Activated B cell treated with CpG ODN at 0.5 μM for 24 hours (primary cell): Measurements from ENCODE around the gene RCOR1. TPM values are rescaled to one million over a fixed set of nuclear protein-coding genes. Genes with fewer than 3 reads are reported as not detected.

Source experiments
- ATAC-seq: fragments of 200-7000 bp; cut with Tn5 transposase; one replicate; pipeline ENCODE4 v1.10.0; 2021; ENCODE audit warnings: low read depth, mild to moderate bottlenecking, moderate library complexity
- CTCF ChIA-PET: fragments of 350-600 bp; sonication (Branson Sonifier 250); formaldehyde crosslinking; loops from one replicate; lab custom pipeline; 2021; ENCODE audit warnings: antibody characterized with exemption; lab: Charles Lee
- POLR2A ChIA-PET: fragments of 350-600 bp; sonication (Branson Sonifier 250); formaldehyde crosslinking; loops from one replicate; lab custom pipeline; 2021; ENCODE audit warnings: antibody characterized with exemption; lab: Charles Lee
- DNase-seq: peaks from one replicate; pipeline ENCODE4 v3.0.0; 2022
- H3K27ac Mint-ChIP-seq: one replicate; pipeline ENCODE4 v1.8.0; 2020; ENCODE audit warnings: mixed read lengths
- H3K27me3 Mint-ChIP-seq: one replicate; pipeline ENCODE4 v1.8.0; 2021; ENCODE audit warnings: mixed read lengths
- H3K36me3 Mint-ChIP-seq: one replicate; pipeline ENCODE4 v1.8.0; 2021; ENCODE audit warnings: low read depth, mixed read lengths
- H3K4me1 Mint-ChIP-seq: one replicate; pipeline ENCODE4 v1.8.0; 2021; ENCODE audit warnings: mixed read lengths
- H3K4me3 Mint-ChIP-seq: one replicate; pipeline ENCODE4 v1.8.0; 2020; ENCODE audit warnings: mild to moderate bottlenecking, mixed read lengths
- H3K9me3 Mint-ChIP-seq: one replicate; pipeline ENCODE4 v1.8.0; 2020; ENCODE audit warnings: mixed read lengths
- CTCF ChIP-seq: fragments of 200-600 bp; IDR thresholded peaks from one replicate; pipeline ENCODE4 v1.8.0; 2022; ENCODE audit warnings: antibody characterized with exemption, mild to moderate bottlenecking
- intact Hi-C: fragments of 100-400 bp; cut with micrococcal nuclease; formaldehyde crosslinking; loops from one replicate; pipeline ENCODE4 v1.15.1; 2024
- total RNA-seq: library from RNA; stranded (reverse); gene quantifications from 2 replicates; pipeline ENCODE4 v1.2.3, GENCODE V29; 2022

Gene RCOR1
- total RNA-seq, 1 donor from 2014 or later: 23.0 TPM

- POLR2A ChIA-PET: no interaction called here
- no peak for ATAC-seq
- peak overlapping the region; percentile 36 for H3K27ac Mint-ChIP-seq
Measured at GRCh38 chr14:102603293-102603907, 11.0 kb downstream of the RCOR1 start.

GRCh38 chr14:102604183-102604582 is 11.7 kb downstream of the RCOR1 start:
- Mint-ChIP-seq H3K4me1 (peaks cover 71% of the 10 kb centered on the region), H3K27me3 (no peaks in the 10 kb centered on the region), H3K4me3 (no peak overlapping the region), H3K9me3 (no peaks in the 10 kb centered on the region), H3K36me3 (peaks cover 4% of the 10 kb centered on the region), H3K27ac (no peak overlapping the region)
- POLR2A ChIA-PET: interaction anchor here (0.7 kb wide), 1 partner anchor 10 kb away, joined by 4 read pairs; no protein-coding TSS in a partner anchor
- CTCF ChIA-PET: interaction anchor here (1.3 kb wide), 1 partner anchor 9 kb away, joined by 4 read pairs; no protein-coding TSS in a partner anchor
- intact Hi-C loops: no loop called here
- no peak for TF ChIP-seq CTCF
- no peak for DNase-seq
- ATAC-seq: no peak

More at GRCh38 chr14:102603293-102603907, 11.0 kb downstream of the RCOR1 start:
- Mint-ChIP-seq H3K27me3 (no peaks in the 10 kb centered on the region), H3K36me3 (peaks cover 7% of the 10 kb centered on the region), H3K9me3 (no peaks in the 10 kb centered on the region), H3K4me1 (peaks cover 70% of the 10 kb centered on the region), H3K4me3 (no peak overlapping the region)
- DNase-seq: no peak
- intact Hi-C loops: no loop called here
- CTCF ChIA-PET: interaction anchor here (1.3 kb wide), 1 partner anchor 8 kb away, joined by 4 read pairs; no protein-coding TSS in a partner anchor
- TF ChIP-seq CTCF: no peak

- no peak for ATAC-seq
- CTCF ChIA-PET: no interaction called here
- peaks cover 4% of the 10 kb centered on the region for H3K36me3 Mint-ChIP-seq
Measured at GRCh38 chr14:102605029-102605428, 12.6 kb downstream of the RCOR1 start.

GRCh38 chr14:102606296-102606695 is 13.8 kb downstream of the RCOR1 start:
- Mint-ChIP-seq H3K4me3 (no peak overlapping the region), H3K4me1 (peaks cover 75% of the 10 kb centered on the region), H3K27ac (peak overlapping the region; percentile 41), H3K9me3 (no peaks in the 10 kb centered on the region), H3K36me3 (peaks cover 3% of the 10 kb centered on the region), H3K27me3 (no peaks in the 10 kb centered on the region)
- ATAC-seq (peak; percentile 71), DNase-seq (no peak)
- ChIA-PET CTCF (interaction anchor here (1.1 kb wide), 1 partner anchor 11 kb away, joined by 4 read pairs; no protein-coding TSS in a partner anchor), POLR2A (interaction anchor here (0.6 to 2.2 kb wide), 6 partner anchors 10 to 153 kb away, joined by 3 to 8 read pairs (median 3); no protein-coding TSS in a partner anchor)
- no peak for TF ChIP-seq CTCF
- intact Hi-C loops: loop anchor here (5.0 kb wide), 1 partner anchor 36 kb away; no protein-coding TSS in a partner anchor

More at GRCh38 chr14:102605029-102605428, 12.6 kb downstream of the RCOR1 start:
- intact Hi-C loops: loop anchor here (1.0 to 5.0 kb wide), 2 partner anchors 11 to 37 kb away; no protein-coding TSS in a partner anchor
- no peak overlapping the region for H3K27ac Mint-ChIP-seq
- no peak for DNase-seq
- no peak overlapping the region for H3K4me3 Mint-ChIP-seq
- H3K4me1 Mint-ChIP-seq: peaks cover 69% of the 10 kb centered on the region
- POLR2A ChIA-PET: interaction anchor here (0.7 kb wide), 1 partner anchor 11 kb away, joined by 4 read pairs; no protein-coding TSS in a partner anchor
- no peaks in the 10 kb centered on the region for H3K27me3 Mint-ChIP-seq
- H3K9me3 Mint-ChIP-seq: no peaks in the 10 kb centered on the region
- no peak for TF ChIP-seq CTCF

- TF ChIP-seq CTCF: no peak
- POLR2A ChIA-PET: interaction anchor here (0.7 to 2.2 kb wide), 3 partner anchors 12 to 87 kb away, joined by 5 to 8 read pairs (median 6); no protein-coding TSS in a partner anchor
- Mint-ChIP-seq H3K4me3 (no peak overlapping the region), H3K36me3 (no peaks in the 10 kb centered on the region), H3K27ac (no peak overlapping the region), H3K4me1 (peaks cover 78% of the 10 kb centered on the region), H3K27me3 (no peaks in the 10 kb centered on the region), H3K9me3 (no peaks in the 10 kb centered on the region)
- DNase-seq: no peak
- CTCF ChIA-PET: interaction anchor here (0.7 to 2.8 kb wide), 2 partner anchors 13 to 23 kb away, joined by 4 to 16 read pairs; no protein-coding TSS in a partner anchor
- no peak for ATAC-seq
- intact Hi-C loops: loop anchor here (5.0 kb wide), 1 partner anchor 34 kb away; no protein-coding TSS in a partner anchor
Measured at GRCh38 chr14:102608064-102608446, 15.6 kb downstream of the RCOR1 start.
